Measurements from ENCODE around the gene PTPRU. TPM values are rescaled to one million over a fixed set of nuclear protein-coding genes. Genes with fewer than 3 reads are reported as not detected.
A peak's percentile ranks its signal among the peaks of the same experiment; 100 is the strongest.

PTPRU gene
- total RNA-seq, 1 donor from 2014 or later, result 3.5 TPM

DNA sequence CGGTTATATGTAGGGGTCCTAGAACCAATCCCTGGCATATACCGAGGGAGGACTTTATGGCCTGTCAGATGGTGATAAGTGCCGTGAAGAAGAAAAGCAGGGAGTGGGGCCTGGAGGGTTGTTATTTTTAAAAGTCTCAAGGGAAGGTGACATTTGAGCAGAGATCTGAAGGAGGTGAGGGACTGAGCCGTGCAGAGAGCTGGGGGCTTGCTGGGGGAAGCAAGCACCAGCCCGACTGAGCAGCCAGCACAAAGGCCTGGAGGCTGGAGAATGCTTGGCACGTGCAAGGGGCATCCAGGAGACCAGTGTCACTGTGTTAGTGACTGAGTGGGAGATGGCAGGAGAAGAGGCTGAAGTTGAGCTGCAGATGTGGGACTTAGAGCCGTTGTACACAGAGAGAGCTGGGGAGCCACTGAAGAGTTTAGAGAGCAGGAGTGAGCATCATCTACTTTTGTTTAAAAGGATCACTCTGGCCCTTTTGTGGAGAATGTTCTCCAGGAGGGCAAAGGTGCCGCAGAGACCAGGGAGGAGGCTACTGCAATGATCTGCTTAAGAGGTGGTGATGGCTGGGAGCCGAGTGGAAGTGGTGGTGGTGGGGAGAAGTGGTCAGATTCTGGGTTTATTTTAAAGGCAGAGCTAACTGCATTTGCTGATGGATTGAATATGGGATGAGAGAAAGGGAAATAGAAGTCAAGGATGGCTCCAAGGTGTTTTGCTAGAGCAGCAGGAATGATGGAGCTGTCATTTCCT, 31.2 kb downstream of the PTPRU start:
- no peak for DNase-seq (ENCODE audit: extremely low spot score, unreplicated experiment)

DNA sequence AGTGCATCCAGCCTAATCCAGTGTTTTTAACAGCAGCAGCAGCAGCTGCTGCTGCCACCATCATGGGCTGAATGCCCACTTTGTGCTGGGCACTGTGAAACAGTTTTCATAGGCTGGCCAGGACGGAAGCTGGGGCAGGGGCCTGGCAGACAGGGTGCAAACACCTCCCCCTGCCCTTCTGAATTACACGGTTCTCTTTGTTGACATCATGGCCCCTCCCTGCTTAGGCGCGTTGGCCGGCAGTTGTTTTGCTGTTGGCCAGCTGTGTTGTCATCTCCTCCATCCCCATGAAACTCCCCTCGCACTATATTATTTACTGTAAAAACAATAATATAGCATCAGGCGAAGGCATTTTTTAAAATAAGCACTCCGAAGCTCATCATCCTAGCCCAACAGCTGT, 33.1 kb downstream of the PTPRU start:
- Mint-ChIP-seq H3K4me3 (ENCODE audit: unreplicated experiment) (no peak overlapping the region), H3K4me1 (ENCODE audit: unreplicated experiment) (peaks cover 30% of the 10 kb centered on the region), H3K36me3 (ENCODE audit: unreplicated experiment) (peaks cover 2% of the 10 kb centered on the region), H3K27me3 (ENCODE audit: unreplicated experiment) (peaks cover 16% of the 10 kb centered on the region), H3K9me3 (ENCODE audit: unreplicated experiment) (no peaks in the 10 kb centered on the region), H3K27ac (ENCODE audit: unreplicated experiment) (no peak overlapping the region)
- no peak for DNase-seq (ENCODE audit: extremely low spot score, unreplicated experiment)
- TF ChIP-seq, protein P1, sequence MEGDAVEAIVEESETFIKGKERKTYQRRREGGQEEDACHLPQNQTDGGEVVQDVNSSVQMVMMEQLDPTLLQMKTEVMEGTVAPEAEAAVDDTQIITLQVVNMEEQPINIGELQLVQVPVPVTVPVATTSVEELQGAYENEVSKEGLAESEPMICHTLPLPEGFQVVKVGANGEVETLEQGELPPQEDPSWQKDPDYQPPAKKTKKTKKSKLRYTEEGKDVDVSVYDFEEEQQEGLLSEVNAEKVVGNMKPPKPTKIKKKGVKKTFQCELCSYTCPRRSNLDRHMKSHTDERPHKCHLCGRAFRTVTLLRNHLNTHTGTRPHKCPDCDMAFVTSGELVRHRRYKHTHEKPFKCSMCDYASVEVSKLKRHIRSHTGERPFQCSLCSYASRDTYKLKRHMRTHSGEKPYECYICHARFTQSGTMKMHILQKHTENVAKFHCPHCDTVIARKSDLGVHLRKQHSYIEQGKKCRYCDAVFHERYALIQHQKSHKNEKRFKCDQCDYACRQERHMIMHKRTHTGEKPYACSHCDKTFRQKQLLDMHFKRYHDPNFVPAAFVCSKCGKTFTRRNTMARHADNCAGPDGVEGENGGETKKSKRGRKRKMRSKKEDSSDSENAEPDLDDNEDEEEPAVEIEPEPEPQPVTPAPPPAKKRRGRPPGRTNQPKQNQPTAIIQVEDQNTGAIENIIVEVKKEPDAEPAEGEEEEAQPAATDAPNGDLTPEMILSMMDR (IDR thresholded peaks at IDR 0.05), result no peak

More for the DNA sequence above, 31.2 kb downstream of the PTPRU start:
- Mint-ChIP-seq H3K9me3 (ENCODE audit: unreplicated experiment) (no peaks in the 10 kb centered on the region), H3K4me3 (ENCODE audit: unreplicated experiment) (no peak overlapping the region), H3K27me3 (ENCODE audit: unreplicated experiment) (peaks cover 16% of the 10 kb centered on the region), H3K36me3 (ENCODE audit: unreplicated experiment) (peaks cover 4% of the 10 kb centered on the region), H3K4me1 (ENCODE audit: unreplicated experiment) (peaks cover 26% of the 10 kb centered on the region), H3K27ac (ENCODE audit: unreplicated experiment) (no peak overlapping the region)
- TF ChIP-seq, protein P1 (IDR thresholded peaks at IDR 0.05), result no peak

DNA sequence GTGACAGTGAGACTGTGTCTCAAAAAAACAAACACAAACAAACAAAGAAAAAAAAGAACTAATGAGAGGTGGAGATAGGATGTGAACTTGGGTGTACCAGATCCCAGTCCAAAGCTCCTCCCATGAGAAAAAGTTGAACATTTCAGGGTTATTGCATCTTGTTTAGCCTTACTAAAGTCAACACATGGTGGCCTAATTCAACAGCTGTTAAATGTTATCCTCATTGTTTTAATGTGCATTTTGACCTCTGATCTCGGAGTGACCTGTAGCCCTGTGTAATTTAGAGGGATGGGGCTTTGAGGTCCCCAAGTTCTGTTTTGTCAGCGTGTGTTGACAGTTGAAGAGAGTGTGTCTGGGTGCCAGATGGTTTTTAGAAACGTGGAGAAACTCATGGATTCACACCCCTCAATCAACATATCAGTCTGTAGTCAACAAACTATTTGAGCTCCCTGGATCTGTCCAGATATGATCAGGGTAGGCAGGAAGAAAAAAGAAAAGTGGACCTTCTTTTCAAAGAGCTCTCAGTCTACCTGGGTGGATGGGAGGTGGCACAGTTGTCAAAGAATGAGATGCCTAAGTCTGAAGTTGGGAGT, 34.7 kb downstream of the PTPRU start:
- TF ChIP-seq, protein P1 (IDR thresholded peaks at IDR 0.05), result no peak
- Mint-ChIP-seq H3K36me3 (ENCODE audit: unreplicated experiment) (peaks cover 2% of the 10 kb centered on the region), H3K4me3 (ENCODE audit: unreplicated experiment) (no peak overlapping the region), H3K9me3 (ENCODE audit: unreplicated experiment) (no peaks in the 10 kb centered on the region), H3K27me3 (ENCODE audit: unreplicated experiment) (peaks cover 16% of the 10 kb centered on the region), H3K4me1 (ENCODE audit: unreplicated experiment) (peaks cover 27% of the 10 kb centered on the region), H3K27ac (ENCODE audit: unreplicated experiment) (no peak overlapping the region)
- no peak for DNase-seq (ENCODE audit: extremely low spot score, unreplicated experiment)

DNA sequence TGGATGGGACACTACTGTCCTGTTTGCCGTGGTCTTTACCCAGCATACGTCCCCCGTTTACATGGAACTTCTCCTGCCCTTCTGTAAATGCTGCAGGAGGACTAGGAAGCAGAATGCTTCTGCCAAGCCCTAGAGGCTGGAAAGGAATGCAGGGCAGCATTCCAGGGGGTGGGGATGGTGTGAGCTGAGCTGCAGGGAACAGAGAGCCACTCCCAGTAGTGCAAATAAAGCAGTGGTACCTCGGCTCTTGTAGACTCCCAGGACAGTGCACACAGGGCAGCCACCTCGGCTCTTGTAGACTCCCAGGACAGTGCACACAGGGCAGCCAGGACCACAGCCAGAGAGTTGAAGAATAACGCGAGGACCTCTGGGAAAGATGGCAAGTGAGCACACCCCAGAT, 35.4 kb downstream of the PTPRU start:
- no peaks in the 10 kb centered on the region for H3K9me3 Mint-ChIP-seq (ENCODE audit: unreplicated experiment)
- H3K4me1 Mint-ChIP-seq (ENCODE audit: unreplicated experiment), result peaks cover 27% of the 10 kb centered on the region
- peak overlapping the region; percentile 55 for H3K27ac Mint-ChIP-seq (ENCODE audit: unreplicated experiment)
- peak overlapping the region; percentile 38 for H3K4me3 Mint-ChIP-seq (ENCODE audit: unreplicated experiment)
- no peak for DNase-seq (ENCODE audit: extremely low spot score, unreplicated experiment)
- peaks cover 16% of the 10 kb centered on the region for H3K27me3 Mint-ChIP-seq (ENCODE audit: unreplicated experiment)
- TF ChIP-seq, protein P1 (IDR thresholded peaks at IDR 0.05), result no peak
- H3K36me3 Mint-ChIP-seq (ENCODE audit: unreplicated experiment), result peaks cover 2% of the 10 kb centered on the region

DNA sequence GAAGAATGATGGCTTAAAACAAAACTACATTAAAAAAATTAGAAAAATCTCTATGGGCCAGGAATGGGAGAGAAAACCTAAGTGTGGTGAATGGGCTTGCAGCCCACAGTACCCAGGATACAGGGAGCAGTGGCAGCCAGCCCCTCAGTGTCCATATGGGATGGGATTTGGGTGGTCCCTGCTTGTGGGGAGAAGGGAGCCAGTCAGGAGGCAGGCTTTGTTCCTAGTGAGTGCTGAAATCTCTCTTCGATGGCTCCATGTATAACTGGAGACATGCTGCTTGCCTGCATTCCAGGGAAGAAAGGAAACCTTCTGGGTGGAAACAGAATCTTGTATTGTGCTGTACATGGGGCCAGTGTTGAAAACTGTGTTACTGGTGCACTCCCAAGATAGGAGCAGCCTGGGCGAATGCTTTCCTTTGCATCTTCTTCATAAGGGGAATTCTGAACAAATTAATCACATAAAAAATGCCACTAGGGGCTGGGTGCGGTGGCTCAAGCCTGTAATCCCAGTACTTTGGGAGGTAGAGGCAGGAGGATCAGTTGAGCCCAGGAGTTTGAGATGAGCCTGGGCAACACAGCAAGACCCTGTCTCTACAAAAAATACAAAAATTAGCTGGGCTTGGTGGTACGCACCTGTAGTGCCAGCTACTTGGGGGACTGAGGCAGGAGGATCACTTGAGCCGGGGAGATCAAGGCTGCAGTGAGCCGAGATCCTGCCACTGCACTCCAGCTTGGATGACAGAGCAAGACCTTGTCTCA, 36.0 kb downstream of the PTPRU start:
- peak overlapping the region; percentile 55 for H3K27ac Mint-ChIP-seq (ENCODE audit: unreplicated experiment)
- H3K4me3 Mint-ChIP-seq (ENCODE audit: unreplicated experiment), result peak overlapping the region; percentile 38
- no peaks in the 10 kb centered on the region for H3K9me3 Mint-ChIP-seq (ENCODE audit: unreplicated experiment)
- H3K27me3 Mint-ChIP-seq (ENCODE audit: unreplicated experiment), result peaks cover 14% of the 10 kb centered on the region
- H3K36me3 Mint-ChIP-seq (ENCODE audit: unreplicated experiment), result peaks cover 1% of the 10 kb centered on the region
- DNase-seq (ENCODE audit: extremely low spot score, unreplicated experiment), result no peak
- TF ChIP-seq, protein P1 (IDR thresholded peaks at IDR 0.05), result no peak
- H3K4me1 Mint-ChIP-seq (ENCODE audit: unreplicated experiment), result peaks cover 27% of the 10 kb centered on the region

Data from osteocyte (in vitro differentiated cells).